Mucosa of stomach (tissue), 1 donor: ENCODE results near the gene JMJD1C.

Experiments used
- H3K27me3 ChIP-seq: one replicate; pipeline ENCODE4 v1.7.0; 2013; ENCODE audit warnings: mild to moderate bottlenecking, low read length; ENCODE audit not compliant: control insufficient read depth, insufficient read depth
- H3K36me3 ChIP-seq: one replicate; pipeline ENCODE4 v1.7.0; 2013; ENCODE audit warnings: low read length; ENCODE audit not compliant: control insufficient read depth, insufficient read depth
- H3K4me1 ChIP-seq: one replicate; pipeline ENCODE4 v1.7.0; 2013; ENCODE audit warnings: mild to moderate bottlenecking, low read length; ENCODE audit not compliant: control insufficient read depth, insufficient read depth
- H3K4me3 ChIP-seq: one replicate; pipeline ENCODE4 v1.7.0; 2013; ENCODE audit warnings: low read length
- H3K9ac ChIP-seq: one replicate; pipeline ENCODE4 v1.7.0; 2013; ENCODE audit warnings: mild to moderate bottlenecking, low read length, moderate library complexity
- H3K9me3 ChIP-seq: one replicate; pipeline ENCODE4 v1.7.0; 2013; ENCODE audit warnings: mild to moderate bottlenecking, low read length, moderate library complexity; ENCODE audit not compliant: control insufficient read depth
- donor health status: Pancreatic carcinoma.

The JMJD1C gene

GRCh38 chr10:63430091-63430998 lies 35.4 kb downstream of the JMJD1C start:
- no peaks in the 10 kb centered on the region for H3K27me3 ChIP-seq
- H3K36me3 ChIP-seq, result no peaks in the 10 kb centered on the region
- no peak overlapping the region for H3K9ac ChIP-seq
- H3K4me1 ChIP-seq, result peaks cover 14% of the 10 kb centered on the region
- no peaks in the 10 kb centered on the region for H3K9me3 ChIP-seq
- H3K4me3 ChIP-seq, result no peak overlapping the region

- peaks cover 7% of the 10 kb centered on the region for H3K4me1 ChIP-seq
- H3K36me3 ChIP-seq, result no peaks in the 10 kb centered on the region
- no peak overlapping the region for H3K4me3 ChIP-seq
- no peaks in the 10 kb centered on the region for H3K27me3 ChIP-seq
- H3K9ac ChIP-seq, result no peak overlapping the region
- H3K9me3 ChIP-seq, result no peaks in the 10 kb centered on the region
Measured at GRCh38 chr10:63429281-63429680, 36.5 kb downstream of the JMJD1C start.

- no peaks in the 10 kb centered on the region for H3K9me3 ChIP-seq
- H3K4me3 ChIP-seq, result no peak overlapping the region
- no peak overlapping the region for H3K9ac ChIP-seq
- no peaks in the 10 kb centered on the region for H3K27me3 ChIP-seq
- H3K4me1 ChIP-seq, result peaks cover 1% of the 10 kb centered on the region
- no peaks in the 10 kb centered on the region for H3K36me3 ChIP-seq
Measured at GRCh38 chr10:63427013-63427412, 38.8 kb downstream of the JMJD1C start.

- Histone ChIP-seq H3K4me3 (no peak overlapping the region), H3K9ac (no peak overlapping the region), H3K9me3 (no peaks in the 10 kb centered on the region), H3K4me1 (peaks cover 7% of the 10 kb centered on the region), H3K36me3 (no peaks in the 10 kb centered on the region), H3K27me3 (no peaks in the 10 kb centered on the region)
Measured at GRCh38 chr10:63425512-63425911, 40.3 kb downstream of the JMJD1C start.

- Histone ChIP-seq H3K4me1 (peaks cover 7% of the 10 kb centered on the region), H3K4me3 (no peak overlapping the region), H3K27me3 (no peaks in the 10 kb centered on the region), H3K9ac (no peak overlapping the region), H3K36me3 (no peaks in the 10 kb centered on the region), H3K9me3 (no peaks in the 10 kb centered on the region)
Measured at GRCh38 chr10:63424576-63424975, 41.2 kb downstream of the JMJD1C start.

GRCh38 chr10:63423494-63423893 lies 42.3 kb downstream of the JMJD1C start:
- H3K4me1 ChIP-seq, result peaks cover 7% of the 10 kb centered on the region

GRCh38 chr10:63421591-63421990 lies 44.2 kb downstream of the JMJD1C start:
- Histone ChIP-seq H3K9me3 (no peaks in the 10 kb centered on the region), H3K4me3 (no peak overlapping the region), H3K4me1 (peaks cover 7% of the 10 kb centered on the region), H3K27me3 (no peaks in the 10 kb centered on the region), H3K9ac (no peak overlapping the region), H3K36me3 (no peaks in the 10 kb centered on the region)

More at GRCh38 chr10:63423494-63423893, 42.3 kb downstream of the JMJD1C start:
- Histone ChIP-seq H3K36me3 (no peaks in the 10 kb centered on the region), H3K27me3 (no peaks in the 10 kb centered on the region), H3K9me3 (no peaks in the 10 kb centered on the region), H3K4me3 (no peak overlapping the region), H3K9ac (no peak overlapping the region)

GRCh38 chr10:63416376-63416775 lies 49.4 kb downstream of the JMJD1C start:
- Histone ChIP-seq H3K9ac (no peak overlapping the region), H3K27me3 (no peaks in the 10 kb centered on the region), H3K36me3 (no peaks in the 10 kb centered on the region), H3K4me1 (peaks cover 2% of the 10 kb centered on the region), H3K9me3 (no peaks in the 10 kb centered on the region), H3K4me3 (no peak overlapping the region)

GRCh38 chr10:63415640-63416244 lies 50.0 kb downstream of the JMJD1C start:
- Histone ChIP-seq H3K27me3 (no peaks in the 10 kb centered on the region), H3K4me3 (no peak overlapping the region), H3K36me3 (no peaks in the 10 kb centered on the region), H3K9ac (no peak overlapping the region), H3K4me1 (no peaks in the 10 kb centered on the region), H3K9me3 (no peaks in the 10 kb centered on the region)

- Histone ChIP-seq H3K36me3 (no peaks in the 10 kb centered on the region), H3K9ac (no peak overlapping the region), H3K4me3 (no peak overlapping the region), H3K27me3 (no peaks in the 10 kb centered on the region), H3K4me1 (no peaks in the 10 kb centered on the region), H3K9me3 (no peaks in the 10 kb centered on the region)
Measured at GRCh38 chr10:63414481-63415260, 51.1 kb downstream of the JMJD1C start.

- no peaks in the 10 kb centered on the region for H3K4me1 ChIP-seq
- H3K27me3 ChIP-seq, result no peaks in the 10 kb centered on the region
- no peak overlapping the region for H3K4me3 ChIP-seq
Measured at GRCh38 chr10:63413429-63413828, 52.3 kb downstream of the JMJD1C start.

GRCh38 chr10:63412304-63412703 lies 53.5 kb downstream of the JMJD1C start:
- H3K4me3 ChIP-seq, result no peak overlapping the region
- no peak overlapping the region for H3K9ac ChIP-seq
- no peaks in the 10 kb centered on the region for H3K36me3 ChIP-seq
- H3K4me1 ChIP-seq, result no peaks in the 10 kb centered on the region
- H3K27me3 ChIP-seq, result no peaks in the 10 kb centered on the region
- no peaks in the 10 kb centered on the region for H3K9me3 ChIP-seq

More at GRCh38 chr10:63413429-63413828, 52.3 kb downstream of the JMJD1C start:
- H3K9ac ChIP-seq, result no peak overlapping the region
- H3K9me3 ChIP-seq, result no peaks in the 10 kb centered on the region
- no peaks in the 10 kb centered on the region for H3K36me3 ChIP-seq
